ENCODE results near the gene ENOX1.

GRCh38 chr13:43495732-43496131 is 291.0 kb downstream of the ENOX1 start:
- TF ChIP-seq, protein P1, sequence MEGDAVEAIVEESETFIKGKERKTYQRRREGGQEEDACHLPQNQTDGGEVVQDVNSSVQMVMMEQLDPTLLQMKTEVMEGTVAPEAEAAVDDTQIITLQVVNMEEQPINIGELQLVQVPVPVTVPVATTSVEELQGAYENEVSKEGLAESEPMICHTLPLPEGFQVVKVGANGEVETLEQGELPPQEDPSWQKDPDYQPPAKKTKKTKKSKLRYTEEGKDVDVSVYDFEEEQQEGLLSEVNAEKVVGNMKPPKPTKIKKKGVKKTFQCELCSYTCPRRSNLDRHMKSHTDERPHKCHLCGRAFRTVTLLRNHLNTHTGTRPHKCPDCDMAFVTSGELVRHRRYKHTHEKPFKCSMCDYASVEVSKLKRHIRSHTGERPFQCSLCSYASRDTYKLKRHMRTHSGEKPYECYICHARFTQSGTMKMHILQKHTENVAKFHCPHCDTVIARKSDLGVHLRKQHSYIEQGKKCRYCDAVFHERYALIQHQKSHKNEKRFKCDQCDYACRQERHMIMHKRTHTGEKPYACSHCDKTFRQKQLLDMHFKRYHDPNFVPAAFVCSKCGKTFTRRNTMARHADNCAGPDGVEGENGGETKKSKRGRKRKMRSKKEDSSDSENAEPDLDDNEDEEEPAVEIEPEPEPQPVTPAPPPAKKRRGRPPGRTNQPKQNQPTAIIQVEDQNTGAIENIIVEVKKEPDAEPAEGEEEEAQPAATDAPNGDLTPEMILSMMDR (IDR thresholded peaks at IDR 0.05): no peak
- TF ChIP-seq POLR2A (IDR thresholded peaks at IDR 0.05): no peak

All from testis (tissue), 2 donors.